Left lung (tissue), 10 donors: Measurements from ENCODE around the gene ASZ1. TPM values are rescaled to one million over a fixed set of nuclear protein-coding genes. Genes with fewer than 3 reads are reported as not detected.

ENCODE experiments used
- ATAC-seq: fragments of 200-7000 bp; cut with Tn5 transposase; one replicate; pipeline ENCODE4 v1.9.1; 2020; ENCODE audit warnings: moderate library complexity
- DNase-seq, 4 donors: peaks; one replicate each; pipeline ENCODE4 v3.0.0-alpha.2; 2013 to 2020
- H3K27ac ChIP-seq, 2 donors: fragments of 200-600 bp; sonication (generic) in 1 of 2; one replicate each; pipeline versions ENCODE4 v1.5.0 to v1.8.0; 2020 to 2021
- H3K27me3 ChIP-seq, 2 donors: fragments of 200-600 bp; sonication (generic) in 1 of 2; one replicate each; pipeline versions ENCODE4 v1.5.0 to v1.8.0; 2020 to 2021
- H3K36me3 ChIP-seq, 2 donors: fragments of 200-600 bp; sonication (generic) in 1 of 2; one replicate each; pipeline versions ENCODE4 v1.5.0 to v1.8.0; 2020 to 2021
- H3K4me1 ChIP-seq, 2 donors: fragments of 200-600 bp; one replicate each; pipeline ENCODE4 v1.8.0; 2021
- H3K4me3 ChIP-seq, 2 donors: fragments of 200-600 bp; sonication (generic) in 1 of 2; one replicate each; pipeline versions ENCODE4 v1.5.0 to v1.8.0; 2020 to 2021; ENCODE audit warnings: mild to moderate bottlenecking in 1 of 2
- H3K9me3 ChIP-seq, 2 donors: fragments of 200-600 bp; sonication (generic) in 1 of 2; one replicate each; pipeline versions ENCODE4 v1.5.0 to v1.8.0; 2020 to 2021
- intact Hi-C, 2 donors: fragments of 100-400 bp; cut with DNase I; formaldehyde crosslinking; loops; one replicate each; pipeline versions ENCODE4 v1.11.2 to v1.14.2; 2022
- polyA plus RNA-seq, 6 donors: library from polyadenylated mRNA; unstranded; fragments of 120-200 nt; gene quantifications; one replicate each; pipeline ENCODE4 v1.2.1, GENCODE V29; 2013; ENCODE audit not compliant: insufficient read length in 6 of 6
- total RNA-seq, 2 donors: library from RNA; stranded (reverse); fragmentation: NEBNext Ultra II Directional; extraction: Animal tissue kit (Norgen Biotek cat#: 25700); gene quantifications; one replicate each; pipeline ENCODE4 v1.2.1, GENCODE V29; 2021
- TF ChIP-seq, protein P1 (sequence below), 2 donors: fragments of 200-600 bp; sonication (generic) in 1 of 2; IDR thresholded peaks; one replicate each; pipeline versions ENCODE4 v1.5.0 to v1.8.0; 2021; ENCODE audit warnings: antibody characterized with exemption in 2 of 2
- donor health status: DM: no; HTN: yes; CAD: no.
- donor health status: DM: no; HTN: no; CAD: no.

ASZ1 gene
- total and polyA plus RNA-seq, 8 donors = 0.39 to 1.4 (median 1.0) TPM; not detected in 1

DNA sequence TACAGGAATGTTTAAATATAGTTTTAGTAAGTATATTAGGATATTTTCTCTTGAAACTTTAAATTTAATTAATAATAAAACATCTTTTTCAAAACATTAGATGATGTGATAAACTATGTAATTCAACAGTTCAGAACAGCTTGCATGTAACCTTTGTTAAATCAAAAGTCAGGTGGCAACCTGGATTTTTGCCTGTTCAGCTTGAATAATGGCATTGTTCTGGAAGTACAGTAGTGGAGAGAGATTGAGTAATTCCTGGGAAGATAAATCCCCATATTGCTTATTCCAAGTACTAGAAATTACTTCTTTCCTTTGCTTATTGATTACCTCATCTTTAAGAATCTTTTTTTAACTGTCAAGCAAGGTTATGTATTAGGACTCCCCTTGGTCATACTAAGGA is 32.4 kb upstream of the ASZ1 start:
- no peaks in the 10 kb centered on the region for H3K4me1 ChIP-seq
- H3K27ac ChIP-seq = no peak overlapping the region
- H3K4me3 ChIP-seq = no peak overlapping the region
- ATAC-seq (no peak), DNase-seq (no peak)
- H3K27me3 ChIP-seq = no peaks in the 10 kb centered on the region
- TF ChIP-seq, protein P1, sequence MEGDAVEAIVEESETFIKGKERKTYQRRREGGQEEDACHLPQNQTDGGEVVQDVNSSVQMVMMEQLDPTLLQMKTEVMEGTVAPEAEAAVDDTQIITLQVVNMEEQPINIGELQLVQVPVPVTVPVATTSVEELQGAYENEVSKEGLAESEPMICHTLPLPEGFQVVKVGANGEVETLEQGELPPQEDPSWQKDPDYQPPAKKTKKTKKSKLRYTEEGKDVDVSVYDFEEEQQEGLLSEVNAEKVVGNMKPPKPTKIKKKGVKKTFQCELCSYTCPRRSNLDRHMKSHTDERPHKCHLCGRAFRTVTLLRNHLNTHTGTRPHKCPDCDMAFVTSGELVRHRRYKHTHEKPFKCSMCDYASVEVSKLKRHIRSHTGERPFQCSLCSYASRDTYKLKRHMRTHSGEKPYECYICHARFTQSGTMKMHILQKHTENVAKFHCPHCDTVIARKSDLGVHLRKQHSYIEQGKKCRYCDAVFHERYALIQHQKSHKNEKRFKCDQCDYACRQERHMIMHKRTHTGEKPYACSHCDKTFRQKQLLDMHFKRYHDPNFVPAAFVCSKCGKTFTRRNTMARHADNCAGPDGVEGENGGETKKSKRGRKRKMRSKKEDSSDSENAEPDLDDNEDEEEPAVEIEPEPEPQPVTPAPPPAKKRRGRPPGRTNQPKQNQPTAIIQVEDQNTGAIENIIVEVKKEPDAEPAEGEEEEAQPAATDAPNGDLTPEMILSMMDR (IDR thresholded peaks at IDR 0.05) = no peak
- intact Hi-C loops = no loop called here
- H3K36me3 ChIP-seq = no peaks in the 10 kb centered on the region
- no peaks in the 10 kb centered on the region for H3K9me3 ChIP-seq

DNA sequence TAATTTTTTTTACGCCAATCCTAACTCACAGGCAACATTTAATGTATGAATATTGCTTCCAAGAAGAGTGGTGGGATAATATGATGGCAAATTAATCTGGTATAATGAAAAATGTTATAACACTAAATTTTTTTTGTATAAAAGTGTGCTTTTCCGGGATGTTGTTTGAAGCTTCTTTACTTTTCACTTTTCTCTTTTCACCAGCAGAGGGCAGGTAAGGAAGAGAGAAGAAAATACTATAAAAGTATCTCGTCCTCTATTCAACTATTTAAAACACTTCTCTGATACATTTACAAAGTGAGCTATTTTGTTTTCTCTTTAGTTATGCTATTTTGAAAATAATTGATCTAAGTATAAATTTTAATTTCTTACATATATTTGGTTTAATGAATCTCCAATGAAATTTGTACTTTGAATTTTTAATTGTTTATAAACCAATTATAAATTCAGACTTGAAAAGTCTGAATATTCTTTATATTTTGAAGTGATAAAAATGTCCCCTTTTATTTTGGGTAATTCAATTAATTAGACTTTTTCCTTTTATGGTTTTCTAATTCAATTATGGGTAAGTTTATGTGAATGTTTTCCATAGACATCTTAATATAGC is 31.8 kb upstream of the ASZ1 start:
- Histone ChIP-seq H3K27ac (no peak overlapping the region), H3K4me1 (no peaks in the 10 kb centered on the region), H3K4me3 (no peak overlapping the region), H3K27me3 (no peaks in the 10 kb centered on the region), H3K36me3 (no peaks in the 10 kb centered on the region), H3K9me3 (no peaks in the 10 kb centered on the region)
- TF ChIP-seq, protein P1 (IDR thresholded peaks at IDR 0.05) = peak in 1 of 2 donors; percentile 40
- intact Hi-C loops = no loop called here
- DNase-seq = peak in 1 of 4 donors; percentile 33
- peak; percentile 61 for ATAC-seq

DNA sequence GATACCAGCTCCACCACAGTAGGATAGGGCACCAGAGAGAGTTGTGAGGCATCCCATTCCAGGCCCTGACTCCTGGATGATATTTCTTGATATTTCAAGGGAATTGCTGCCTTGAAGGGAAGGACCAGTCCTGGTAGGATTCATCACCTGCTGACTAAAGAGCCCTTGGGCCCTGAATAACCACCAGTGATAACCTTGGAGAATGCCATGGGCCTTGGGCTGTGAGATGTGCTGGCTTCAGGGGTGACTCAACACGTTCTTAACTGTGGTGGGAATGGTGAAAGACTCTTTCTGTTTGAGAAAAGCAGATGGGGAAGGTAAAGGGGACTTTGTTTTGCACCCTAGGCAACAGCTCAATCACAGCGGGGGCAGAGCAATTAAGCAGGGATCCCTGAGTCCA is 21.4 kb upstream of the ASZ1 start:
- TF ChIP-seq, protein P1 (IDR thresholded peaks at IDR 0.05) = no peak
- ATAC-seq = no peak
- intact Hi-C loops = no loop called here
- Histone ChIP-seq H3K4me1 (no peaks in the 10 kb centered on the region), H3K27ac (no peak overlapping the region), H3K9me3 (peaks cover 0 to 4% of the 10 kb centered on the region in 2 donors), H3K27me3 (no peaks in the 10 kb centered on the region), H3K36me3 (no peaks in the 10 kb centered on the region), H3K4me3 (no peak overlapping the region)
- DNase-seq = no peak

DNA sequence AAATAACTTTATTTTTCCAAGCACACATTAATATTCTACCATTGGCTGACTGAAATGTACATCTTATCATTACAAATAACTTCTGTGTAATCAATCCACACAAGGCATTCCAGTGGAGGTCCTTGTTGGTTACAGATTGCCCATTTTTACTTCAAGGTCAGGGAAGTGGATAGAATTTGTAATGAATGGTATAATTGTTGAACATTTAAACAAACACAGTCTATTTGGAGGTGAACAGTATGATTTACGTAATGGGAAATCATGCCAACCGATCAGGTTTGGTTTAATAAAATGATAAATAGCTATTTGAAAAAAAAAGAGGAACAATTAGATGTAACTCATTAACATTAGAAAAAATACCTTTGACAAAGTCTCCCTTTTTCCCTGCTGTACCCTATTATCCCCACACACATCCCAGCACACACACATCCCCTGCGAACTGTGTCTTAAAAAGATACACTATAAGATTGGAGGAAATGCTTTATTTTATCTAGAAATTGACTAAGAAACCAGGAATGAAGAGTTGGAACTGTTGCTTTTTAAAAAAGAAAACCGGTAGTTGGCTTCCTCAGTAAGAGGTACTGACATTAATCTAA is 19.0 kb upstream of the ASZ1 start:
- Histone ChIP-seq H3K27me3 (no peaks in the 10 kb centered on the region), H3K4me1 (no peaks in the 10 kb centered on the region), H3K9me3 (peaks cover 0 to 4% of the 10 kb centered on the region in 2 donors), H3K36me3 (no peaks in the 10 kb centered on the region), H3K27ac (no peak overlapping the region), H3K4me3 (no peak overlapping the region)
- TF ChIP-seq, protein P1 (IDR thresholded peaks at IDR 0.05) = no peak
- ATAC-seq = no peak
- no peak for DNase-seq
- intact Hi-C loops = no loop called here

DNA sequence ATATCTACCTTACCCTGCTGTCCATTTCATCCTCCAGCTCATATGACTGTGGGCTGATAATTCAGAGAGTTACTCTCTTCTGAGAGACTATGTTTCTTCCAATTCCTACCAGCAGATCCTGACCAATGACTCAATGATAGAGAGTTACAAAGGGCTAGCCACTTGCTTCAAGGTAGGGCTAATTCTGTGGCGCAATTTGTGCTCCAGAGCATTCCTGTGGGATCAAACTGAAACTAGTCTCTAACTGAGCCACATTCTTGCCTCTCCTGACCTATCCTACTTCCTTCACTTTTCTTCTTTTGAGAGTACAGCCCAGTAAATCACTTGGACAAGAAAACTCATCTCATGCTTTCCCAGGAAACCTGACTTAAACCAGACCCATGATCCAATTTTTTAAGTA is 17.9 kb upstream of the ASZ1 start:
- H3K4me3 ChIP-seq = no peak overlapping the region
- TF ChIP-seq, protein P1 (IDR thresholded peaks at IDR 0.05) = no peak
- peak; percentile 50 for ATAC-seq

More for the DNA sequence above, 17.9 kb upstream of the ASZ1 start:
- no peak for DNase-seq
- Histone ChIP-seq H3K4me1 (no peaks in the 10 kb centered on the region), H3K9me3 (peaks cover 0 to 7% of the 10 kb centered on the region in 2 donors), H3K36me3 (no peaks in the 10 kb centered on the region), H3K27ac (no peak overlapping the region), H3K27me3 (no peaks in the 10 kb centered on the region)
- intact Hi-C loops = no loop called here
